Esophagus (tissue), 2 donors: ENCODE data around the gene FCHO2. TPM values are rescaled to one million over a fixed set of nuclear protein-coding genes. Genes with fewer than 3 reads are reported as not detected.

Experiments used
- H3K27ac ChIP-seq, 2 donors: one replicate each; pipeline ENCODE4 v1.5.1; 2013; ENCODE audit warnings: low read depth in 2 of 2, mild to moderate bottlenecking in 2 of 2, inconsistent platforms in 1 of 2, low read length in 1 of 2, moderate library complexity in 1 of 2
- H3K27me3 ChIP-seq, 2 donors: one replicate each; pipeline ENCODE4 v1.6.1; 2013; ENCODE audit warnings: low read length in 2 of 2, control low read depth in 1 of 2, mild to moderate bottlenecking in 1 of 2; ENCODE audit not compliant: insufficient read depth in 2 of 2, control insufficient read depth in 1 of 2
- H3K36me3 ChIP-seq, 2 donors: one replicate each; pipeline ENCODE4 v1.6.1; 2013; ENCODE audit warnings: low read length in 1 of 2; ENCODE audit not compliant: control insufficient read depth in 2 of 2, insufficient read depth in 2 of 2
- H3K4me1 ChIP-seq, 2 donors: one replicate each; pipeline ENCODE4 v1.6.1; 2013; ENCODE audit warnings: low read length in 1 of 2; ENCODE audit not compliant: control insufficient read depth in 2 of 2, insufficient read depth in 2 of 2
- H3K4me3 ChIP-seq, 2 donors: one replicate each; pipeline ENCODE4 v1.5.1; 2013; ENCODE audit warnings: low read length in 2 of 2, mild to moderate bottlenecking in 2 of 2, low read depth in 1 of 2, moderate library complexity in 1 of 2
- H3K9me3 ChIP-seq, 2 donors: one replicate each; pipeline ENCODE4 v1.6.1; 2013; ENCODE audit warnings: mild to moderate bottlenecking in 2 of 2, low read depth in 1 of 2, low read length in 1 of 2, moderate library complexity in 1 of 2; ENCODE audit not compliant: control insufficient read depth in 2 of 2, insufficient read depth in 1 of 2
- WGBS, 2 donors: extraction: QIAGEN DNeasy Blood & Tissue Kit; methylation state at CpG; one replicate each; pipeline ENCODE4 v1.1.7; 2013; 5-methylcytosine and 5-hydroxymethylcytosine counted together
- polyA plus RNA-seq, 2 donors: library from polyadenylated mRNA; stranded (reverse); fragments of 200-250 nt; gene quantifications; one replicate each; pipeline ENCODE4 v1.2.3, GENCODE V29; 2013
- donor health status: healthy with polysubstance abuse.
- donor health status: Bipolar disorder and iron deficiency.

FCHO2 gene
- polyA plus RNA-seq, 2 donors, result 20.5 to 33.7 TPM

GRCh38 chr5:73132759-73133158, 176.9 kb downstream of the FCHO2 start:
- Histone ChIP-seq H3K4me3 (no peak overlapping the region), H3K36me3 (peaks cover 0 to 2% of the 10 kb centered on the region in 2 donors), H3K4me1 (peaks cover 0 to 4% of the 10 kb centered on the region in 2 donors), H3K27ac (no peak overlapping the region), H3K27me3 (no peaks in the 10 kb centered on the region), H3K9me3 (no peaks in the 10 kb centered on the region)
- 75 to 92% methylated on average over 2 of the region's 2 CpGs for WGBS, 2 donors

- H3K27me3 ChIP-seq, result no peaks in the 10 kb centered on the region
- peaks cover 0 to 4% of the 10 kb centered on the region in 2 donors for H3K4me1 ChIP-seq
- 88 to 96% methylated on average over 3 of the region's 3 CpGs for WGBS, 2 donors
Observed at GRCh38 chr5:73135021-73135420, 179.2 kb downstream of the FCHO2 start.

GRCh38 chr5:73135429-73136054, 179.7 kb downstream of the FCHO2 start:
- WGBS, 2 donors, result 49 to 58% methylated on average over 6 of the region's 6 CpGs
- Histone ChIP-seq H3K4me1 (peaks cover 0 to 4% of the 10 kb centered on the region in 2 donors), H3K36me3 (no peaks in the 10 kb centered on the region), H3K27me3 (no peaks in the 10 kb centered on the region), H3K27ac (no peak overlapping the region), H3K9me3 (no peaks in the 10 kb centered on the region), H3K4me3 (no peak overlapping the region)

More at GRCh38 chr5:73135021-73135420, 179.2 kb downstream of the FCHO2 start:
- H3K9me3 ChIP-seq, result no peaks in the 10 kb centered on the region
- H3K27ac ChIP-seq, result no peak overlapping the region
- no peak overlapping the region for H3K4me3 ChIP-seq
- H3K36me3 ChIP-seq, result no peaks in the 10 kb centered on the region

DNA sequence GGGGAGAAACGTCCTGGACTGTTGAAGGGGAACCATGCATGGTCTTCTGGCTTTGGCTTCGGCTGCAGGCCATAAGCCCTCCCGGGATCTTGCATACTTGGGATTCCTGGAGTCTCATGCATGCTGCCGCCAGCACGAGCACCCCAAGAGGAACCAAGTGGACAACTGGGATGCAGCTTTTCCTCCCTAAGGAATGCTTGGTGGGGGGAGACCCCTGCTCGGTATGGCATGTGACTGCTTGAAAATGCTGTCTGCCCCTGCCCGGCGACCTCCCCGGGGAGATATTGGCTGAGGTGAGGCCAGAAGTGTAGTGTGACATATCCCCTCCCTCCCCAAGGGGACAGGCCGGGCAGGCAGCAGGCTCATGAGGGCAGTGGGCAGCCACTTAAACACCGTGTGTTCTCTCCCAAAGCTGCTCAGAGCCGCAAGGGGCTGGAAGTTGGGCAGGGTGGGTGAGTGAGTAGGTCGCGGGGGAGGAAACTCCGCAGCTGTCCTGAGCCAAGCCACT, 180.3 kb downstream of the FCHO2 start:
- Histone ChIP-seq H3K36me3 (no peaks in the 10 kb centered on the region), H3K4me3 (no peak overlapping the region), H3K9me3 (no peaks in the 10 kb centered on the region), H3K27me3 (no peaks in the 10 kb centered on the region), H3K27ac (no peak overlapping the region), H3K4me1 (peaks cover 0 to 4% of the 10 kb centered on the region in 2 donors)
- WGBS, 2 donors, result 68 to 76% methylated on average over 15 of the region's 15 CpGs

GRCh38 chr5:73137563-73138530, 182.0 kb downstream of the FCHO2 start:
- 67 to 69% methylated on average over 10 of the region's 10 CpGs for WGBS, 2 donors
- Histone ChIP-seq H3K4me1 (peaks cover 0 to 4% of the 10 kb centered on the region in 2 donors), H3K27ac (no peak overlapping the region), H3K4me3 (no peak overlapping the region), H3K9me3 (no peaks in the 10 kb centered on the region), H3K36me3 (no peaks in the 10 kb centered on the region), H3K27me3 (no peaks in the 10 kb centered on the region)

DNA sequence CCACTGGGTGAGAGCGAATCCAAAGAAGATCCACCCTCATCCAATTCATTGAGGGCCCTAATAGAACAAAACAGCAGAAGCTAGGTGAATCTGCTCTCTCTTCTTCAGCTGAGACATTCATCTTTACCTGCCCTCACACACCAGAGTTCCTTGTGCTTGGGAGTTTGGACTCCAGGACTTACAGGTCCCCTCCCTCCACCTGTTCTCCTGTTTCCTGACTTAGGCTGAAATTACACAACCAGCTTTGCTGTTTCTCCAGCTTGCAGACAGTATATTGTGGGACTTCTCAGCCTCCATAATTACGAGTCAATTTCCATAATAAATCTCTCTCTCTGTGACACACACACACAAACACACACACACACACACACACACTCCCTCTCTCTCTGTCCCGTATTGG, 183.6 kb downstream of the FCHO2 start:
- no peaks in the 10 kb centered on the region for H3K36me3 ChIP-seq
- H3K9me3 ChIP-seq, result no peaks in the 10 kb centered on the region
- no peak overlapping the region for H3K4me3 ChIP-seq
- WGBS, 2 donors, result 72 to 74% methylated on average over 3 of the region's 3 CpGs
- peaks cover 0 to 4% of the 10 kb centered on the region in 2 donors for H3K4me1 ChIP-seq
- H3K27ac ChIP-seq, result no peak overlapping the region
- no peaks in the 10 kb centered on the region for H3K27me3 ChIP-seq

Other genes starting within 250 kb of the FCHO2 start
- gene TNPO1, start 139.4 kb upstream of the FCHO2 start, polyA plus RNA-seq, result 10 to 100 TPM in 1 of 2 donors, 1 to 10 TPM in 1; 6.2 to 14.5 TPM
- gene TMEM171, start 164.5 kb downstream of the FCHO2 start, polyA plus RNA-seq, result 1 to 10 TPM; 3.6 to 5.6 TPM
- gene TMEM174, start 217.2 kb downstream of the FCHO2 start, polyA plus RNA-seq, result not detected